Epithelial cell of esophagus (primary cell): ENCODE data around the gene ZNF277.

Experiments
- DNase-seq: peaks from one replicate; pipeline ENCODE4 v3.0.0; 2010; ENCODE audit warnings: low read depth
- H3K4me3 ChIP-seq: 2 replicates; pipeline ENCODE4 v1.5.1; 2011; ENCODE audit warnings: mild to moderate bottlenecking, low read length, control low read depth
- TF ChIP-seq, protein P1 (sequence below): IDR thresholded peaks from 2 replicates; pipeline ENCODE4 v1.5.1; 2011; ENCODE audit warnings: low read depth, mild to moderate bottlenecking, low read length, control low read depth, inconsistent platforms; ENCODE audit not compliant: insufficient read depth; ENCODE audit errors: missing control alignments

The ZNF277 gene

DNA sequence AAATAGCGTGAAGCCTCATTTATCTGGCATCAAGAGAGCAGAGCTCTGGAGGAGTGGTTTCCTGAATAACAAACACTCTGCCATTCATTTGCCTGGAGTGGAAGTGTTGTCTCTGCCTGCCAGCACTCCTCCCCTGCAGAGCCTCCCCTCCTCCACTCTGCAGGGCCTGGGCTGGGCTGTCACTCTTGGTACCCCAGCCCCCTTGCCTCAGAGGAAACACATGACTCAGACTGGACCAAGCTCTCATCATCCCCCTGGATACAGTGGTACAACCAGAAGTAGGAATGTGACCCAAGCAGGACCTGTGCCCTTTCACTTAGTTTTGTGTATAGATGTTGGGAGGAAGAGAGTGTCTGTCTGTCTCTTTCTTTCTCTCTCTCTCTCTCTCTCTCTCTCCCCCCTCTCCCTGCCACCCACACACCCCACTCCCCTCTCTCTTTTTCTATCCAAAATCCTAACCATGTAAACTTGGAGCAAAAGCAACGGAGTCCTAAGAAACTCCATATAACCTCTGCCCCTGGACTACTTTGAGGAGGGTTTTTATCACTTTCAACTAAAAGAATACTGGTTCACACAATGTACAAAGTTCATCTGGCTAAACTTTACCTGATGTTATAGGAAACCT is 44.2 kb upstream of the ZNF277 start:
- TF ChIP-seq, protein P1, sequence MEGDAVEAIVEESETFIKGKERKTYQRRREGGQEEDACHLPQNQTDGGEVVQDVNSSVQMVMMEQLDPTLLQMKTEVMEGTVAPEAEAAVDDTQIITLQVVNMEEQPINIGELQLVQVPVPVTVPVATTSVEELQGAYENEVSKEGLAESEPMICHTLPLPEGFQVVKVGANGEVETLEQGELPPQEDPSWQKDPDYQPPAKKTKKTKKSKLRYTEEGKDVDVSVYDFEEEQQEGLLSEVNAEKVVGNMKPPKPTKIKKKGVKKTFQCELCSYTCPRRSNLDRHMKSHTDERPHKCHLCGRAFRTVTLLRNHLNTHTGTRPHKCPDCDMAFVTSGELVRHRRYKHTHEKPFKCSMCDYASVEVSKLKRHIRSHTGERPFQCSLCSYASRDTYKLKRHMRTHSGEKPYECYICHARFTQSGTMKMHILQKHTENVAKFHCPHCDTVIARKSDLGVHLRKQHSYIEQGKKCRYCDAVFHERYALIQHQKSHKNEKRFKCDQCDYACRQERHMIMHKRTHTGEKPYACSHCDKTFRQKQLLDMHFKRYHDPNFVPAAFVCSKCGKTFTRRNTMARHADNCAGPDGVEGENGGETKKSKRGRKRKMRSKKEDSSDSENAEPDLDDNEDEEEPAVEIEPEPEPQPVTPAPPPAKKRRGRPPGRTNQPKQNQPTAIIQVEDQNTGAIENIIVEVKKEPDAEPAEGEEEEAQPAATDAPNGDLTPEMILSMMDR = no peak

DNA sequence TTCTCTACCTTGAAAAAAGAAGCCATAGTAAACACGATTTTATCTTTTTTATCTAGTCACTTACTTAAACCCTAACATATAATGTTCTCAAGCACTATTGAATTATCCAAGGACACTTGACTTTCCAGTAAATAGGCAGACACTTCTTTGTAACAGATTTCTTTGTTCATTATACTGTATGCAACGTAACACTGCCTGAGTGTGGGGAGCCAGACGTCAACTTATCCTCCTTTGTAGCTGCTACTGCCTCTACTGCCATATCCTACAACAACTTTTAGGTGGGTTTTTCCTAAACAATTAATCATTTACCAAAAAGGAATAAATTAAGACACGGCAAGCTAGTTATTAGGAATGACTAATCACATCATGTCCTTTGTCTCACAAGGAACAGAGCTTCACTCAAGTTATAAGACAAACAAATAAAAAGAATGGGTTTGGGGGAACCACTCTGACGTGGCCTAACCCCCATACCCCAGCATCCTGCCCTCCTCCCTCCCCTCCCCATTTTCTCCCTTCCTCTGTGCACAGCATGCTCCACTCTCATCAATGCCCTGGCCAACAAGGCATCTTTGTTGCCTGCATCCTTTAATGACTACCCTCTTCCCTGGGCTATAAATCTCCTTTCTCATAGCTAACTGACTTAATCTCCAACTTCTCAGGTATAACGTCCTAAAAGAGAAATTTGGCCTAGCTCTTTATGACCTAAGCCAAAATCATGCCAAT is 43.5 kb upstream of the ZNF277 start:
- TF ChIP-seq, protein P1 = no peak
- no peak overlapping the region for H3K4me3 ChIP-seq
- no peak for DNase-seq

More for the DNA sequence above, 44.2 kb upstream of the ZNF277 start:
- H3K4me3 ChIP-seq = no peak overlapping the region
- peak; percentile 29 for DNase-seq

DNA sequence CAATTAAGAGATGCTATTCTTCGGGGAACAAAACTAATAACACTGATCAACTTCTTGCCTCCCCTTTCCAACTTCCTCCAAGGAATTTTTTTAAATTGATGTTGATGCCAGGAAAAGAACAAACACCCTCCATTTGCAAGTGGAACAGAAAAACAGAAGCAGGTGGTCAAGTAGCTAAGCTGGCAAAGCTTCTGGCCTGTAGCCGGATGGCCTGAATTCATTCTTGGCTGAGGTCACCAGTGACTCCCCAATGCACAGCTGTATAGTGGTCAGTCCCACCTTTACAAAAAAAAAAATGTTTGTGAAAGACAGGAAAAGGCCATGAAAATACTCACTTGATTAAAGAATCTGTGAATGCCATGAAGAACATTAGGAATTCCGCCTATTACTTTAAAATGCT is 39.3 kb upstream of the ZNF277 start:
- TF ChIP-seq, protein P1 = no peak
- no peak overlapping the region for H3K4me3 ChIP-seq
- DNase-seq = no peak

DNA sequence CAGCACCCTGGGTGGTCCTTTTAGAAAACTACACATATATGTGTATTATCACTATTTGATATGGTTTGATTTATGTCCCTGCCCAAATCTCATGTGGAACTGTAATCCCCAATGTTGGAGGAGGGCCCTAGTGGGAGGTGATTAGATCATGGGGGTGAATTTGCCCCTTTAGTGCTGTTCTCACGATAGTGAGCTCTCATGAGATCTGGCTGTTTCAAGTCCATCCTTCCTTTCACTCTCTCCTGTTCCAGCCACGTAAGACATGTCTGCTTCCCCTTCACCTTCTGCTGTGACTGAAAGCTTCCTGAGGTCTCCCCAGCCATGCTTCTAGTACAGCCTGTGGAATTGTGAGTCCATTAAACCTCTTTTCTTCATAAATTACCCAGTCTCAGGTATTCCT is 37.6 kb upstream of the ZNF277 start:
- no peak overlapping the region for H3K4me3 ChIP-seq
- DNase-seq = no peak
- TF ChIP-seq, protein P1 = no peak

DNA sequence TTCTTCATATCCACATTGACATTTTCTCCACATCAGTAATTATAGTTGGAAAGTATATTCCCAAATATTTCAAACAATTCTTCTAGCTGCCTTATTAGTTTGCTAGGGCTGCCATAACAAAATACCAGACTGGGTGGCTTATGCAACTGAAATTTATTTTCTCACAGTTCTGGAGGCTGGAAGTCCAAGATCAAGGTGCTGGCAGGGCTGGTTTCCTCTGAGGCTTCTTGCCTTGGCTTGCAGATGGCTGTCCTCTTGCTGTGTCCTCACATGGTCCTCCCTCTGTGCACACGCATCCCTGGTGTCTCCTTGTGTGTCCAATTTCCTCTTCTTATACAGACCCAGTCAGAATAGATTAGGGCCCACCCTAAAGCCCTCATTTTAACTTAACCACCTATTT is 34.8 kb upstream of the ZNF277 start:
- TF ChIP-seq, protein P1 = no peak
- H3K4me3 ChIP-seq = no peak overlapping the region
- no peak for DNase-seq

DNA sequence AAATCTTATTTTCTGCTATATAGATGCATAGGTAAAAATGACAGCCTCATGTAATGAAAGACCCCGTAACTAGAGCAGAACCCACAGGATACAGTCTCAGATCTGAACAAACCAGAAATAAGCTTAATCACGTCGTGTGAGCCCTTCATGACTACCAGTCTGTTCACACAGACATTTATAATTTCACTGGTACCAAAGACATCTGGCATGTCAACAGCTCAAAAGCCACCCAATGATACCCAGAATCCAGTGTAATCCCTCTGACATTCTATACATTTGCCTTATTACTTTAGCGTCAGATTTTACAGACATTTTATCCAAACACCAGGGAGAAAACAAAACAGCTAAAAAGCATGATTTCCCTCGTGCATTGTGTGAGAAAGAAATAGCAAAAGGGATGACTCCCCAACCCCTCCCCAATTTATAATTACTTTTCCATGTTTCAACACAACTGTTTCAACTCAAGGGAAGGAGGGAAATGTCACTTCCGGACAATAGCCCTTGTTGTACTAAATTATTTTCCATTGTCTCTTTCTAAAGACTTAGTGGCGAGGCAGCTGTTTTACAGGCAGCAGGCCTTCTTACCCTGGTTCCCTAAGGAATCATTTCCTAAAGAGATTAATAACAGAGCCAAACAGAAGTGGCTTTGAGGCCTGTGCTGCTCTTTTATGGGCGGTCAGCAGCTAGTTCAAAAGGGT is 33.5 kb upstream of the ZNF277 start:
- TF ChIP-seq, protein P1 = no peak
- DNase-seq = no peak
- no peak overlapping the region for H3K4me3 ChIP-seq
